Natural killer cell (primary cell): ENCODE data around the gene HOXA10. TPM values are rescaled to one million over a fixed set of nuclear protein-coding genes. Genes with fewer than 3 reads are reported as not detected.

Source experiments
- ATAC-seq, 3 donors: fragments of 150-1000 bp in 2 of 3; fragments of 200-7000 bp in 1 of 3; cut with Tn5 transposase; 1 replicate in 1 of 3; 2 replicates in 2 of 3; pipeline ENCODE4 v1.10.0; 2021; ENCODE audit warnings: mild to moderate bottlenecking in 2 of 3, moderate library complexity in 2 of 3
- DNase-seq, 2 donors: peaks; one replicate each; pipeline versions ENCODE4 v3.0.0 to v3.0.0-alpha.2; 2013 to 2021; ENCODE audit warnings: mixed read lengths in 1 of 2
- H3K27ac ChIP-seq: one replicate; pipeline ENCODE4 v1.5.1; 2013; ENCODE audit warnings: mild to moderate bottlenecking, low read length
- H3K27me3 ChIP-seq: one replicate; pipeline ENCODE4 v1.6.1; 2013; ENCODE audit warnings: low read length; ENCODE audit not compliant: control insufficient read depth, insufficient read depth
- H3K36me3 ChIP-seq: one replicate; pipeline ENCODE4 v1.6.1; 2013; ENCODE audit warnings: low read length; ENCODE audit not compliant: control insufficient read depth, insufficient read depth
- H3K4me1 ChIP-seq: one replicate; pipeline ENCODE4 v1.6.1; 2013; ENCODE audit warnings: low read length; ENCODE audit not compliant: control insufficient read depth, insufficient read depth
- H3K4me3 ChIP-seq: one replicate; pipeline ENCODE4 v1.5.1; 2013; ENCODE audit warnings: low read length
- H3K9me3 ChIP-seq: one replicate; pipeline ENCODE4 v1.6.1; 2013; ENCODE audit warnings: low read length; ENCODE audit not compliant: control insufficient read depth, insufficient read depth
- H3K27ac Mint-ChIP-seq, 2 donors: one replicate each; pipeline ENCODE4 v1.8.0; 2022; ENCODE audit warnings: mild to moderate bottlenecking in 2 of 2, mixed read lengths in 2 of 2, moderate library complexity in 1 of 2
- H3K27me3 Mint-ChIP-seq, 2 donors: one replicate each; pipeline ENCODE4 v1.8.0; 2022; ENCODE audit warnings: low read depth in 2 of 2, mixed read lengths in 2 of 2
- H3K36me3 Mint-ChIP-seq: one replicate; pipeline ENCODE4 v1.8.0; 2022; ENCODE audit warnings: mixed read lengths
- H3K4me1 Mint-ChIP-seq, 2 donors: one replicate each; pipeline ENCODE4 v1.8.0; 2022; ENCODE audit warnings: mixed read lengths in 2 of 2
- H3K4me3 Mint-ChIP-seq: one replicate; pipeline ENCODE4 v1.8.0; 2022; ENCODE audit warnings: mild to moderate bottlenecking, moderate library complexity, mixed read lengths
- H3K9me3 Mint-ChIP-seq, 2 donors: one replicate each; pipeline ENCODE4 v1.8.0; 2022; ENCODE audit warnings: mixed read lengths in 2 of 2
- CTCF ChIP-seq: fragments of 200-600 bp; IDR thresholded peaks from one replicate; pipeline ENCODE4 v1.8.0; 2022; ENCODE audit warnings: antibody characterized with exemption
- WGBS: methylation state at CpG from one replicate; pipeline ENCODE4 v1.1.7; 2013; ENCODE audit warnings: missing lambda C conversion rate; ENCODE audit not compliant: insufficient coverage; 5-methylcytosine and 5-hydroxymethylcytosine counted together
- intact Hi-C: fragments of 100-400 bp; cut with micrococcal nuclease; formaldehyde crosslinking; loops from one replicate; pipeline ENCODE4 v1.14.2; 2022
- total RNA-seq, 4 donors: library from RNA; stranded (reverse); fragments of 120-200 nt in 1 of 4; gene quantifications; one replicate each; pipeline versions ENCODE4 v1.2.3 to v1.2.4, GENCODE V29; 2013 to 2022

HOXA10 gene
- total RNA-seq, 3 donors from 2014 or later (not counting 1 experiment from before 2014, with no cell fraction given), result 0.82 to 3.3 (median 2.2) TPM

GRCh38 chr7:27125986-27126394, 48.1 kb downstream of the HOXA10 start:
- TF ChIP-seq CTCF, result no peak
- no peak overlapping the region for H3K4me3 Mint-ChIP-seq
- no peaks in the 10 kb centered on the region for H3K9me3 Mint-ChIP-seq
- H3K4me3 ChIP-seq, result no peak overlapping the region
- no peak for DNase-seq
- WGBS, result 83% methylated on average over 5 of the region's 5 CpGs
- peaks cover 15 to 28% of the 10 kb centered on the region in 2 donors for H3K27me3 Mint-ChIP-seq
- no peak for ATAC-seq
- H3K27ac ChIP-seq, result no peak overlapping the region
- no peaks in the 10 kb centered on the region for H3K27me3 ChIP-seq
- no peaks in the 10 kb centered on the region for H3K4me1 ChIP-seq
- H3K9me3 ChIP-seq, result no peaks in the 10 kb centered on the region
- H3K27ac Mint-ChIP-seq, result no peak overlapping the region
- H3K36me3 Mint-ChIP-seq, result no peaks in the 10 kb centered on the region
- H3K36me3 ChIP-seq, result no peaks in the 10 kb centered on the region
- intact Hi-C loops, result no loop called here
- no peaks in the 10 kb centered on the region for H3K4me1 Mint-ChIP-seq

- no peaks in the 10 kb centered on the region for H3K36me3 ChIP-seq
- 87% methylated on average over 7 of the region's 8 CpGs for WGBS
- no peaks in the 10 kb centered on the region for H3K4me1 ChIP-seq
- Mint-ChIP-seq H3K4me1 (no peaks in the 10 kb centered on the region), H3K4me3 (no peak overlapping the region), H3K27me3 (peaks cover 15 to 28% of the 10 kb centered on the region in 2 donors), H3K36me3 (no peaks in the 10 kb centered on the region), H3K9me3 (no peaks in the 10 kb centered on the region), H3K27ac (no peak overlapping the region)
- H3K27ac ChIP-seq, result no peak overlapping the region
- ATAC-seq, result no peak
- DNase-seq, result no peak
- H3K27me3 ChIP-seq, result no peaks in the 10 kb centered on the region
- intact Hi-C loops, result no loop called here
- no peak overlapping the region for H3K4me3 ChIP-seq
- TF ChIP-seq CTCF, result no peak
- H3K9me3 ChIP-seq, result no peaks in the 10 kb centered on the region
Measured at GRCh38 chr7:27124902-27125689, 49.0 kb downstream of the HOXA10 start.

- no peak overlapping the region for H3K27ac Mint-ChIP-seq
- H3K27ac ChIP-seq, result no peak overlapping the region
- TF ChIP-seq CTCF, result no peak
- peaks cover 15 to 28% of the 10 kb centered on the region in 2 donors for H3K27me3 Mint-ChIP-seq
- no peaks in the 10 kb centered on the region for H3K9me3 ChIP-seq
- 95% methylated on average over 43 of the region's 43 CpGs for WGBS
- H3K36me3 ChIP-seq, result no peaks in the 10 kb centered on the region
- no peak overlapping the region for H3K4me3 Mint-ChIP-seq
- no peaks in the 10 kb centered on the region for H3K36me3 Mint-ChIP-seq
- DNase-seq, result no peak
- no peaks in the 10 kb centered on the region for H3K4me1 ChIP-seq
- ATAC-seq, result no peak
- intact Hi-C loops, result no loop called here
- H3K9me3 Mint-ChIP-seq, result no peaks in the 10 kb centered on the region
- H3K4me3 ChIP-seq, result no peak overlapping the region
- H3K27me3 ChIP-seq, result no peaks in the 10 kb centered on the region
- H3K4me1 Mint-ChIP-seq, result no peaks in the 10 kb centered on the region
Measured at GRCh38 chr7:27124096-27124901, 49.8 kb downstream of the HOXA10 start.
